ENCODE results near the gene MEMO1. TPM values are rescaled to one million over a fixed set of nuclear protein-coding genes. Genes with fewer than 3 reads are reported as not detected.

The MEMO1 gene
- total RNA-seq, 1 experiment from 2014 or later = 44.4 TPM

- H3K4me3 Mint-ChIP-seq = no peak overlapping the region
- peak overlapping the region; percentile 28; the same call in 1 of the 2 replicates for H3K27ac Mint-ChIP-seq
- H3K27me3 Mint-ChIP-seq (ENCODE audit: low read depth) = no peaks in the 10 kb centered on the region
- H3K36me3 Mint-ChIP-seq = no peaks in the 10 kb centered on the region
- H3K9me3 Mint-ChIP-seq = no peaks in the 10 kb centered on the region
- CTCF ChIA-PET = no interaction called here
- ATAC-seq (no peak), DNase-seq (ENCODE audit: low spot score) (no peak)
- POLR2A ChIA-PET = no interaction called here
- peaks cover 26% of the 10 kb centered on the region for H3K4me1 Mint-ChIP-seq
- TF ChIP-seq ZNF138 (CRISPR knock-in tag; conservative IDR thresholded peaks at IDR 0.05) = no peak
Measured at GRCh38 chr2:31983762-31984467, 26.9 kb downstream of the MEMO1 start.

DNA sequence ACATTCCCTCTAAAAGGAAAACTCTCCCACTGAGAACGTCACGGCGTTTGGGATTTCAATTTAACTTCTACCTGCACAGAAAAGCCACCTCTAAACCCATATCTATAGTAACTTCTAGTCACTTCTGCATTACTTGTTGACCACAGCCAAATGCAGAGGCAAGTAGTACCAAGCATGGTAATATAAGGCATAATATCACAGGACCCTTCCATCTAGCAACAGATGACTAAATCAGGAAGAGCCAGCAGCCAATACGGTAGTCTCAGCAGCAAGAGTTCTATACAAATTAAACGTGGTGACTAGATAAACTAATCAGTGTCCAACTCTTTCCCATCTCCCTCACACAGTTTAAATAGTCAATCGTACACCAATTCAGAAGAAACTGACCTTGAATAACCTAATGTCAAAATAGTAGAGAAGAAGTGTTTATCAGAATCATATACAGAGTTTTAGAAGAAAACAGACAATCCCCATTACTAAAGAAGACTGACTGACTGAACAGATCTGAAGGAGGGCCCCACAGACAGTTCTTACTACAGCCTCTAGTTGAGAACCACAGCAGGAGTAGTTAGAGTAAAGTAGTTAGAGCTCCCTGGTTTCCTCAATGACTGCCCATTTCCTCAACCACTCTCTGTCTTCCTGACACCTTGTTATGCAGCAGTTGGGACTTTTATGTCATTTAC, 30.0 kb downstream of the MEMO1 start:
- ChIA-PET POLR2A (no interaction called here), CTCF (interaction anchor here (0.6 kb wide), 3 partner anchors 15 to 346 kb away, joined by 3 to 4 read pairs (median 3); no protein-coding TSS in a partner anchor)
- Mint-ChIP-seq H3K9me3 (no peaks in the 10 kb centered on the region), H3K27me3 (ENCODE audit: low read depth) (no peaks in the 10 kb centered on the region), H3K4me3 (no peak overlapping the region), H3K27ac (0 out of 2 replicates have a peak overlapping the region, but pooled peaks have one; percentile 64), H3K4me1 (peaks cover 26% of the 10 kb centered on the region), H3K36me3 (no peaks in the 10 kb centered on the region)
- ATAC-seq (peak; percentile 99), DNase-seq (ENCODE audit: low spot score) (no peak)
- TF ChIP-seq, protein P1, sequence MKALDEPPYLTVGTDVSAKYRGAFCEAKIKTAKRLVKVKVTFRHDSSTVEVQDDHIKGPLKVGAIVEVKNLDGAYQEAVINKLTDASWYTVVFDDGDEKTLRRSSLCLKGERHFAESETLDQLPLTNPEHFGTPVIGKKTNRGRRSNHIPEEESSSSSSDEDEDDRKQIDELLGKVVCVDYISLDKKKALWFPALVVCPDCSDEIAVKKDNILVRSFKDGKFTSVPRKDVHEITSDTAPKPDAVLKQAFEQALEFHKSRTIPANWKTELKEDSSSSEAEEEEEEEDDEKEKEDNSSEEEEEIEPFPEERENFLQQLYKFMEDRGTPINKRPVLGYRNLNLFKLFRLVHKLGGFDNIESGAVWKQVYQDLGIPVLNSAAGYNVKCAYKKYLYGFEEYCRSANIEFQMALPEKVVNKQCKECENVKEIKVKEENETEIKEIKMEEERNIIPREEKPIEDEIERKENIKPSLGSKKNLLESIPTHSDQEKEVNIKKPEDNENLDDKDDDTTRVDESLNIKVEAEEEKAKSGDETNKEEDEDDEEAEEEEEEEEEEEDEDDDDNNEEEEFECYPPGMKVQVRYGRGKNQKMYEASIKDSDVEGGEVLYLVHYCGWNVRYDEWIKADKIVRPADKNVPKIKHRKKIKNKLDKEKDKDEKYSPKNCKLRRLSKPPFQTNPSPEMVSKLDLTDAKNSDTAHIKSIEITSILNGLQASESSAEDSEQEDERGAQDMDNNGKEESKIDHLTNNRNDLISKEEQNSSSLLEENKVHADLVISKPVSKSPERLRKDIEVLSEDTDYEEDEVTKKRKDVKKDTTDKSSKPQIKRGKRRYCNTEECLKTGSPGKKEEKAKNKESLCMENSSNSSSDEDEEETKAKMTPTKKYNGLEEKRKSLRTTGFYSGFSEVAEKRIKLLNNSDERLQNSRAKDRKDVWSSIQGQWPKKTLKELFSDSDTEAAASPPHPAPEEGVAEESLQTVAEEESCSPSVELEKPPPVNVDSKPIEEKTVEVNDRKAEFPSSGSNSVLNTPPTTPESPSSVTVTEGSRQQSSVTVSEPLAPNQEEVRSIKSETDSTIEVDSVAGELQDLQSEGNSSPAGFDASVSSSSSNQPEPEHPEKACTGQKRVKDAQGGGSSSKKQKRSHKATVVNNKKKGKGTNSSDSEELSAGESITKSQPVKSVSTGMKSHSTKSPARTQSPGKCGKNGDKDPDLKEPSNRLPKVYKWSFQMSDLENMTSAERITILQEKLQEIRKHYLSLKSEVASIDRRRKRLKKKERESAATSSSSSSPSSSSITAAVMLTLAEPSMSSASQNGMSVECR (CRISPR knock-in tag; IDR thresholded peaks at IDR 0.05; ENCODE audit: borderline replicate concordance) = no peak
- TF ChIP-seq OVOL2 (CRISPR knock-in tag; IDR thresholded peaks at IDR 0.05; ENCODE audit: borderline replicate concordance) = no peak
- TF ChIP-seq GRHL2 (CRISPR knock-in tag; IDR thresholded peaks at IDR 0.05; ENCODE audit: insufficient replicate concordance, severe bottlenecking) = no peak
- TF ChIP-seq SOX15 (CRISPR knock-in tag; IDR thresholded peaks at IDR 0.05) = no peak
- TF ChIP-seq, protein P2, sequence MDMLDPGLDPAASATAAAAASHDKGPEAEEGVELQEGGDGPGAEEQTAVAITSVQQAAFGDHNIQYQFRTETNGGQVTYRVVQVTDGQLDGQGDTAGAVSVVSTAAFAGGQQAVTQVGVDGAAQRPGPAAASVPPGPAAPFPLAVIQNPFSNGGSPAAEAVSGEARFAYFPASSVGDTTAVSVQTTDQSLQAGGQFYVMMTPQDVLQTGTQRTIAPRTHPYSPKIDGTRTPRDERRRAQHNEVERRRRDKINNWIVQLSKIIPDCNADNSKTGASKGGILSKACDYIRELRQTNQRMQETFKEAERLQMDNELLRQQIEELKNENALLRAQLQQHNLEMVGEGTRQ (CRISPR knock-in tag; IDR thresholded peaks at IDR 0.05) = no peak
- no peak for TF ChIP-seq NFE2L1 (CRISPR knock-in tag; IDR thresholded peaks at IDR 0.05)
- TF ChIP-seq, protein P3, sequence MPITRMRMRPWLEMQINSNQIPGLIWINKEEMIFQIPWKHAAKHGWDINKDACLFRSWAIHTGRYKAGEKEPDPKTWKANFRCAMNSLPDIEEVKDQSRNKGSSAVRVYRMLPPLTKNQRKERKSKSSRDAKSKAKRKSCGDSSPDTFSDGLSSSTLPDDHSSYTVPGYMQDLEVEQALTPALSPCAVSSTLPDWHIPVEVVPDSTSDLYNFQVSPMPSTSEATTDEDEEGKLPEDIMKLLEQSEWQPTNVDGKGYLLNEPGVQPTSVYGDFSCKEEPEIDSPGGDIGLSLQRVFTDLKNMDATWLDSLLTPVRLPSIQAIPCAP (CRISPR knock-in tag; IDR thresholded peaks at IDR 0.05) = no peak
- no peak for TF ChIP-seq ZNF219 (CRISPR knock-in tag; IDR thresholded peaks at IDR 0.05; ENCODE audit: borderline replicate concordance)
- no peak for TF ChIP-seq RELA (CRISPR knock-in tag; IDR thresholded peaks at IDR 0.05; ENCODE audit: borderline replicate concordance)
- TF ChIP-seq, protein P4, sequence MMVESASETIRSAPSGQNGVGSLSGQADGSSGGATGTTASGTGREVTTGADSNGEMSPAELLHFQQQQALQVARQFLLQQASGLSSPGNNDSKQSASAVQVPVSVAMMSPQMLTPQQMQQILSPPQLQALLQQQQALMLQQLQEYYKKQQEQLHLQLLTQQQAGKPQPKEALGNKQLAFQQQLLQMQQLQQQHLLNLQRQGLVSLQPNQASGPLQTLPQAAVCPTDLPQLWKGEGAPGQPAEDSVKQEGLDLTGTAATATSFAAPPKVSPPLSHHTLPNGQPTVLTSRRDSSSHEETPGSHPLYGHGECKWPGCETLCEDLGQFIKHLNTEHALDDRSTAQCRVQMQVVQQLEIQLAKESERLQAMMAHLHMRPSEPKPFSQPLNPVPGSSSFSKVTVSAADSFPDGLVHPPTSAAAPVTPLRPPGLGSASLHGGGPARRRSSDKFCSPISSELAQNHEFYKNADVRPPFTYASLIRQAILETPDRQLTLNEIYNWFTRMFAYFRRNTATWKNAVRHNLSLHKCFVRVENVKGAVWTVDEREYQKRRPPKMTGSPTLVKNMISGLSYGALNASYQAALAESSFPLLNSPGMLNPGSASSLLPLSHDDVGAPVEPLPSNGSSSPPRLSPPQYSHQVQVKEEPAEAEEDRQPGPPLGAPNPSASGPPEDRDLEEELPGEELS (CRISPR knock-in tag; IDR thresholded peaks at IDR 0.05) = no peak
- no peak for TF ChIP-seq NR3C1 (CRISPR knock-in tag; conservative IDR thresholded peaks at IDR 0.05; ENCODE audit: low read depth)
- no peak for TF ChIP-seq NR2C2 (CRISPR knock-in tag; IDR thresholded peaks at IDR 0.05)
- TF ChIP-seq FOXP1 (CRISPR knock-in tag; IDR thresholded peaks at IDR 0.05; ENCODE audit: borderline replicate concordance) = no peak
- TF ChIP-seq, protein P5, sequence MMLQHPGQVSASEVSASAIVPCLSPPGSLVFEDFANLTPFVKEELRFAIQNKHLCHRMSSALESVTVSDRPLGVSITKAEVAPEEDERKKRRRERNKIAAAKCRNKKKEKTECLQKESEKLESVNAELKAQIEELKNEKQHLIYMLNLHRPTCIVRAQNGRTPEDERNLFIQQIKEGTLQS (CRISPR knock-in tag; conservative IDR thresholded peaks at IDR 0.05) = no peak
- no peak for TF ChIP-seq ZNF512 (CRISPR knock-in tag; IDR thresholded peaks at IDR 0.05; ENCODE audit: borderline replicate concordance)

Data from WTC11 (cell line).